RWPE1 (cell line): ENCODE results near the gene RNU5B-1.

Experiments
- CTCF ChIA-PET: fragments of 350-600 bp; sonication (Branson Sonifier 250); formaldehyde crosslinking; extraction: SDS; loops from one replicate; lab custom pipeline; 2021; lab: Yijun Ruan, JAX
- POLR2A ChIA-PET: fragments of 400-600 bp; formaldehyde crosslinking; extraction: SDS; loops from one replicate; lab custom pipeline; 2020; ENCODE audit warnings: antibody characterized with exemption; ENCODE audit not compliant: low non-redundant PET; lab: Yijun Ruan, JAX
- DNase-seq: peaks from one replicate; pipeline ENCODE4 v3.0.0; 2012; ENCODE audit warnings: low spot score
- H3K27ac ChIP-seq: fragments of 450-650 bp; 2 replicates; pipeline ENCODE4 v1.5.1; 2017
- CTCF ChIP-seq: fragments of 450-650 bp; conservative IDR thresholded peaks from 2 replicates; pipeline ENCODE4 v1.5.1; 2017; ENCODE audit warnings: low read depth, mild to moderate bottlenecking

RNU5B-1 gene

GRCh38 chr15:65329288-65329983 is 25.0 kb downstream of the RNU5B-1 start:
- ChIA-PET POLR2A (no interaction called here), CTCF (interaction anchor here (0.7 kb wide), 1 partner anchor 56 kb away, joined by 4 read pairs; no protein-coding TSS in a partner anchor)
- H3K27ac ChIP-seq: no peak overlapping the region
- no peak for DNase-seq
- TF ChIP-seq CTCF: no peak

DNA sequence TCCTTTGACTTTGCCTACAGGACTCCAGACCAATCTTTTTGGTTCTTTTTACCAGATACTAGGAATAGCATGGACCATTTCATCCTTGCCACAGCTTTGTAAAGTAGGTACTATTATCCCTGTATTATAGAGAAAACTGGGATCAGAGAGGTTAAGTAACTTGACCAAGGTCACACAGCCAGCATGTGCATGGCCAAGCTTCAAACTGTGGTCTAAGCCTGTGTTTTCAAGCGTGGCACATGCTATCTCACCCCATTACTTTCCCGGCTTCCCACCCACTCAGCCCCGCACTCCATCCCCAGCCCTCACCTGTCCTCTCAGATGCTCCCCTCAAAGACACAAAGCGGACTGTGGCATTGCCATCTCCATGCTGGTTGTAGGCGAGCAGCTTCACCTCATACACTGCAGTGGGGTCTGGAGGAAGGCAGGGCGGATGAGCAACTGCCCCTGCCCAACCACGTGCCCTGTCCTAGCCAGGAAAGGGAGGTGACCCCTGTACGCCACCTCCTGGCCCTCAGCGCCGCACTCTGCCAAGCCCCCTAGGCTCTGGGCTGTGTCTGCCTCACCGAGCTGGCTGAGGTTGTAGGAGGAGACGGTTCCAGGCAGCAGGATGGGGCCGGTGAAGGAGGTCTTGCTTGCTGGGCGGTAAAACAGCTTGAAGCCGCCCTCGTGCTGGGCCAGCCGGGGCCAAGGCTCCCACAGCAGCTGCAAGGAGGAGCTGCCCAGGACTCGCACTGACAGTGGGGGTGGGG is 25.7 kb downstream of the RNU5B-1 start:
- CTCF ChIA-PET: interaction anchor here (0.8 kb wide), 1 partner anchor 55 kb away, joined by 3 read pairs; no protein-coding TSS in a partner anchor
- H3K27ac ChIP-seq: no peak overlapping the region
- TF ChIP-seq CTCF: no peak
- no peak for DNase-seq
- POLR2A ChIA-PET: no interaction called here

GRCh38 chr15:65330934-65331645 is 26.6 kb downstream of the RNU5B-1 start:
- no peak for TF ChIP-seq CTCF
- DNase-seq: no peak
- CTCF ChIA-PET: interaction anchor here (0.5 to 1.2 kb wide), 3 partner anchors 12 to 105 kb away, joined by 3 read pairs; no protein-coding TSS in a partner anchor
- POLR2A ChIA-PET: interaction anchor here (0.6 kb wide), 1 partner anchor 157 kb away, joined by 3 read pairs; no protein-coding TSS in a partner anchor
- H3K27ac ChIP-seq: no peak overlapping the region

GRCh38 chr15:65331811-65332210 is 27.3 kb downstream of the RNU5B-1 start:
- ChIA-PET POLR2A (interaction anchor here (0.6 kb wide), 1 partner anchor 156 kb away, joined by 3 read pairs; no protein-coding TSS in a partner anchor), CTCF (interaction anchor here (0.5 to 1.5 kb wide), 3 partner anchors 10 to 104 kb away, joined by 3 read pairs; no protein-coding TSS in a partner anchor)
- TF ChIP-seq CTCF: no peak
- DNase-seq: no peak
- no peak overlapping the region for H3K27ac ChIP-seq

DNA sequence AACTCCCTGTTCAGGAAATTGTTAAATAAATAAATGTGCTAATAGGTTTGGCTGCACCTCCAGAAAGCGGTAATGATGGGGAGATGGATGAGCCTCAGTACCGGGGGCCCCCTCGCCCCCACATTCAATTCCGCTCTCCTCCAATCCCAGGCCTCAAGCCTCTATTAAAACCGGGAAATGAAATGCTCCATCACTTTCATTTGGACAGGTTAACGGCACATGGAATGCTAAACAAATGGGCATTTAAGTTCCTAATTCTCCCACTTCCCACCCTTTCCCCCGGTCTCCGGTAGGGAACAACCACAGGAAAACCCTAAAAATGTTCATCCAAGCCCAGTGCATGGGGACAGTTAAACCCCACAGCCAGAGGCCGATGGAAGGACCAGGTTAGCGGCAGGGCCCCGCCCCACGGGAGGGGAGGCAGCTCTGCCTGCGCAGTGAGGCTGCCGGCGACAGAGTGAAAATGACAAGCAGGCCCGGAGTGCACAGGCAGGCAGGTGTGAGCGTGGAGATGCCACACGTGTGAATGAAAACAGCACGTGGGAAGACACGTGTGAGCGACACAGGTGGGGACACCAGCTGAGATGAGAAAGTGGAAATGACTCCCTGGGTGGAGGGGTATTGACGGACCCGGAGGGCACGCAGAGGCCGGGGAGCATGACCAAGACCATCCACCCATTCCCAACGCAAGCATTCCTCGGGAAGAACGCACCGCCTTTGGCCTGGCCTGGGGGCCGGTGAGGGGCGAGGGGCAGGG is 28.1 kb downstream of the RNU5B-1 start:
- ChIA-PET CTCF (interaction anchor here (1.5 kb wide), 1 partner anchor 11 kb away, joined by 3 read pairs; no protein-coding TSS in a partner anchor), POLR2A (no interaction called here)

More for the DNA sequence above, 28.1 kb downstream of the RNU5B-1 start:
- DNase-seq: no peak
- no peak overlapping the region for H3K27ac ChIP-seq
- no peak for TF ChIP-seq CTCF
